ENCODE data around the gene ITSN1. TPM values are rescaled to one million over a fixed set of nuclear protein-coding genes. Genes with fewer than 3 reads are reported as not detected.

The ITSN1 gene
- total RNA-seq, 3 donors from 2014 or later, result 39.5 to 113 (median 58.3) TPM

- intact Hi-C loops (cut with DNase I; ENCODE audit: low total_unique reads), result no loop called here
- Histone ChIP-seq H3K27me3 (no peaks in the 10 kb centered on the region), H3K4me3 (no peak overlapping the region), H3K9me3 (no peaks in the 10 kb centered on the region), H3K36me3 (no peaks in the 10 kb centered on the region), H3K27ac (no peak overlapping the region), H3K4me1 (peaks cover 0 to 4% of the 10 kb centered on the region in 2 donors)
- TF ChIP-seq POLR2A (IDR thresholded peaks at IDR 0.05) (no peak), POLR2AphosphoS5 (IDR thresholded peaks at IDR 0.05) (no peak)
- TF ChIP-seq, protein P1, sequence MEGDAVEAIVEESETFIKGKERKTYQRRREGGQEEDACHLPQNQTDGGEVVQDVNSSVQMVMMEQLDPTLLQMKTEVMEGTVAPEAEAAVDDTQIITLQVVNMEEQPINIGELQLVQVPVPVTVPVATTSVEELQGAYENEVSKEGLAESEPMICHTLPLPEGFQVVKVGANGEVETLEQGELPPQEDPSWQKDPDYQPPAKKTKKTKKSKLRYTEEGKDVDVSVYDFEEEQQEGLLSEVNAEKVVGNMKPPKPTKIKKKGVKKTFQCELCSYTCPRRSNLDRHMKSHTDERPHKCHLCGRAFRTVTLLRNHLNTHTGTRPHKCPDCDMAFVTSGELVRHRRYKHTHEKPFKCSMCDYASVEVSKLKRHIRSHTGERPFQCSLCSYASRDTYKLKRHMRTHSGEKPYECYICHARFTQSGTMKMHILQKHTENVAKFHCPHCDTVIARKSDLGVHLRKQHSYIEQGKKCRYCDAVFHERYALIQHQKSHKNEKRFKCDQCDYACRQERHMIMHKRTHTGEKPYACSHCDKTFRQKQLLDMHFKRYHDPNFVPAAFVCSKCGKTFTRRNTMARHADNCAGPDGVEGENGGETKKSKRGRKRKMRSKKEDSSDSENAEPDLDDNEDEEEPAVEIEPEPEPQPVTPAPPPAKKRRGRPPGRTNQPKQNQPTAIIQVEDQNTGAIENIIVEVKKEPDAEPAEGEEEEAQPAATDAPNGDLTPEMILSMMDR (IDR thresholded peaks at IDR 0.05), result no peak
- no peak for DNase-seq (ENCODE audit: low spot score in 2 of 2)
These were observed 238.3 kb downstream of the ITSN1 start for GRCh38 chr21:33880626-33881025.

- Histone ChIP-seq H3K36me3 (no peaks in the 10 kb centered on the region), H3K27ac (no peak overlapping the region), H3K4me1 (peaks cover 0 to 4% of the 10 kb centered on the region in 2 donors), H3K4me3 (no peak overlapping the region), H3K27me3 (no peaks in the 10 kb centered on the region), H3K9me3 (no peaks in the 10 kb centered on the region)
- intact Hi-C loops (cut with DNase I; ENCODE audit: low total_unique reads), result no loop called here
- no peak for DNase-seq (ENCODE audit: low spot score in 2 of 2)
- no peak for TF ChIP-seq POLR2AphosphoS5 (IDR thresholded peaks at IDR 0.05)
- TF ChIP-seq, protein P1 (IDR thresholded peaks at IDR 0.05), result no peak
- no peak for TF ChIP-seq POLR2A (IDR thresholded peaks at IDR 0.05)
These were observed 239.6 kb downstream of the ITSN1 start for GRCh38 chr21:33881689-33882440.

- DNase-seq (ENCODE audit: low spot score in 2 of 2), result no peak
- H3K36me3 ChIP-seq, result no peaks in the 10 kb centered on the region
- intact Hi-C loops (cut with DNase I; ENCODE audit: low total_unique reads), result no loop called here
- TF ChIP-seq POLR2AphosphoS5 (IDR thresholded peaks at IDR 0.05) (no peak), POLR2A (IDR thresholded peaks at IDR 0.05) (no peak)
- TF ChIP-seq, protein P1 (IDR thresholded peaks at IDR 0.05), result no peak
- no peak overlapping the region for H3K4me3 ChIP-seq
- no peaks in the 10 kb centered on the region for H3K27me3 ChIP-seq
- H3K4me1 ChIP-seq, result peaks cover 0 to 4% of the 10 kb centered on the region in 2 donors
- H3K27ac ChIP-seq, result no peak overlapping the region
- no peaks in the 10 kb centered on the region for H3K9me3 ChIP-seq
These were observed 240.8 kb downstream of the ITSN1 start for GRCh38 chr21:33883118-33883517.

- intact Hi-C loops (cut with DNase I; ENCODE audit: low total_unique reads), result no loop called here
- TF ChIP-seq POLR2A (IDR thresholded peaks at IDR 0.05) (no peak), POLR2AphosphoS5 (IDR thresholded peaks at IDR 0.05) (peak in 1 of 3 donors; percentile 34)
- no peaks in the 10 kb centered on the region for H3K9me3 ChIP-seq
- peaks cover 0 to 4% of the 10 kb centered on the region in 2 donors for H3K4me1 ChIP-seq
- H3K4me3 ChIP-seq, result peak overlapping the region in 2 of 3 donors; percentile 17 to 55
- H3K27ac ChIP-seq, result peak overlapping the region; percentile 41 to 68
- no peaks in the 10 kb centered on the region for H3K27me3 ChIP-seq
- peak in 1 of 2 donors; percentile 34 for DNase-seq (ENCODE audit: low spot score in 2 of 2)
- H3K36me3 ChIP-seq, result no peaks in the 10 kb centered on the region
These were observed 242.3 kb downstream of the ITSN1 start for GRCh38 chr21:33884376-33885171.

- intact Hi-C loops (cut with DNase I; ENCODE audit: low total_unique reads), result no loop called here
- Histone ChIP-seq H3K36me3 (no peaks in the 10 kb centered on the region), H3K27ac (peak overlapping the region; percentile 41 to 68), H3K27me3 (no peaks in the 10 kb centered on the region), H3K4me3 (peak overlapping the region in 2 of 3 donors; percentile 17 to 55), H3K4me1 (peaks cover 0 to 4% of the 10 kb centered on the region in 2 donors), H3K9me3 (no peaks in the 10 kb centered on the region)
- no peak for DNase-seq (ENCODE audit: low spot score in 2 of 2)
- TF ChIP-seq, protein P1 (IDR thresholded peaks at IDR 0.05), result no peak
- TF ChIP-seq POLR2A (IDR thresholded peaks at IDR 0.05), result no peak
- TF ChIP-seq POLR2AphosphoS5 (IDR thresholded peaks at IDR 0.05), result no peak
These were observed 242.8 kb downstream of the ITSN1 start for GRCh38 chr21:33885172-33885514.
